Measurements from ENCODE around the gene DLX1.
"Not testable (repeated sequence)": the region's sequence is repeated elsewhere in the genome, so short reads cannot be mapped to it uniquely, and the experiment has no call there.

Gene DLX1

DNA sequence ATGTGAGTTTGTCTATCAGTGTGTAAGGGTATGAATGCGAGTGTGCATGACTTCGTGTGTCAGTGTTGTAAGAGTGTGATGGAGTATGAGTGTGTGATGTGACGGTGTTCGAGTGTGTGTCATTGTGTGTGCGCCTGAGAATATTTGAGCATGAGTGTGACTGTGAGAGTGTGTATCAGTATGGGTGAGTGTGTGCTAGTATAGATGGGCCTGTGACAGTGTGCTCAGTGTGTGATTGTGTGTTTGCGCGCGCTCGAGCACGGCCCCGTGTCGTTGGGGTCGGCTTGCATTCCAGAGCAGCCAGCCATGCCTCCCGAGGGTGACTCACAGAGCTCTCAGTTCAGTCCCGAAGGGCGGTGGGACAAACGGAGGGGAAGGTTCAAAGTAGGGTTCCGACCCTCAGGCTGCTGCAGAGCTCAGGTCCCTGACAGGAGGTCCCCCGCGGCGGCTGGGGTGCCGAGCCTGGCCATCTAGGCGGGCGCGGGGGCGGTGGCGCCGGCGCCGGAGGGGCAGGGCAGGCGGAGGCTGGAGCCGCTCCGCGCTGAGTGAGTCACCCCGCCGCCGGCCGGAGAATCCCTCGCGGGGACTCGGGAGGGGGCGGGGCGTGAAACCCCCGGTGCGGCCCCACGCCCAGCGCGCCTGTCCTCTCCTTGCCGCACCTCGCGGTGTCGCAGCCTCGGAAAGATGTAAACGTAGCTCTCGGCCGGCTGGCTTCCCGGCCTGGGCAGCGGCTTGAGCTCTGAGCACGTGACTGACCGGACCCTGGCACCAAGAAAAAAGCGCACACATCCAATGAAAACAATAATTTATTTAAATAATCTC is 13.6 kb downstream of the DLX1 start:
- DNase-seq (ENCODE audit: low read depth), result no peak

GRCh38 chr2:172099472-172100079 is 14.3 kb downstream of the DLX1 start:
- no peak for DNase-seq (ENCODE audit: low read depth)

GRCh38 chr2:172100080-172100934 is 15.0 kb downstream of the DLX1 start:
- DNase-seq (ENCODE audit: low read depth), result no peak

- DNase-seq (ENCODE audit: low read depth), result no peak
Measured at GRCh38 chr2:172100935-172101820, 15.9 kb downstream of the DLX1 start.

DNA sequence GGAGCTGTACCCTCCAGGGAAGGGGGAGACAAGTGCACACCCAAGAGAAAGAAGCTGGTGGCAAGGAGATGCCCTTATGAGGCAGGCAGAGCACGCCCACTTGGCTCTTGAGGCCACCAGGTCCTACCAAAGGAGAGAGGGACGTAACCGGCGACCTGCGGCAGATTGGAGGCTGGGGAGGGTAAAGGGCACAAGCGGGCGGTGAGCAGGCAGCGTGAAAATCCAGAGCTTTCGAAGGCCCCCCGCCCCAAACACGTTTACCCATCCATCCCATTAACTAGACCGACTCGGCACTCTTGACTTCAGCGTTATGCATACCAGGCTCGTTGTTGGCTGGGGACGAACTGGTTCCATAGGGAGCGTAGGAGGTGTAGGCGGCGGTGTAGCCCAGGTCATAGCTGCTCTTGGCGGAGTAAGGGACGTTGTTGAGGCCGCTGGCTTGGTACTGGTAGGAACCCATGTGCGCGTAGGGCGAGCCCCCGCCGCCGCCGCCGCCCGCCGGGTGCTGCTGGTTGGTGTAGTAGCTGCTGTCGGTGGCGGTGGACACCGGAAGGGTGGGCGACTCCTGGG is 16.6 kb downstream of the DLX1 start:
- no peak for DNase-seq (ENCODE audit: low read depth)

GRCh38 chr2:172102391-172103359 is 17.4 kb downstream of the DLX1 start, which contains the start of gene DLX2:
TSS of gene DLX2 (minus strand) at chr2:172102900. CDS start at chr2:172102538, 362 bp downstream.
- peak; percentile 67 for DNase-seq (ENCODE audit: low read depth)

GRCh38 chr2:172103471-172104272 is 18.4 kb downstream of the DLX1 start:
- peak; percentile 59 for DNase-seq (ENCODE audit: low read depth)

GRCh38 chr2:172105471-172106107 is 20.3 kb downstream of the DLX1 start:
- DNase-seq (ENCODE audit: low read depth), result no peak

GRCh38 chr2:172106108-172106961 is 21.0 kb downstream of the DLX1 start:
- DNase-seq (ENCODE audit: low read depth), result no peak

GRCh38 chr2:172107690-172108586 is 22.6 kb downstream of the DLX1 start:
- no peak for DNase-seq (ENCODE audit: low read depth)

DNA sequence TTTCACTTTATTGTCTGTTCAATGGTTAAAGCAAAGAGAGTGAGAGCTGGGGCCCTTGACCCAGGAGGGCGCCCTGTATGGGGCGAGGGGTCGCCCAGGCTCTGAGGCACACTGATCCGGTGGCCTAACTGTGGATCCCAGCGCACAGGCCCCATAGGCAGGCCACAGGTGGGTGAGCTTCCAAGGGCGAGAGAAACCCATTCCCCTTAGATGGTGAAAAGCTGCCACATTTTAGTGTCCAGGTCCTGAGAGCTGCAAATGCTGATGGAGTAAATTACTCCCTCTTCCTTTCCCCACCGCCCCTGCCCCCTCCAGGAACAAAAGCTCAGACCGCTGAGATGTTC is 23.3 kb downstream of the DLX1 start:
- DNase-seq (ENCODE audit: low read depth), result no peak

DNA sequence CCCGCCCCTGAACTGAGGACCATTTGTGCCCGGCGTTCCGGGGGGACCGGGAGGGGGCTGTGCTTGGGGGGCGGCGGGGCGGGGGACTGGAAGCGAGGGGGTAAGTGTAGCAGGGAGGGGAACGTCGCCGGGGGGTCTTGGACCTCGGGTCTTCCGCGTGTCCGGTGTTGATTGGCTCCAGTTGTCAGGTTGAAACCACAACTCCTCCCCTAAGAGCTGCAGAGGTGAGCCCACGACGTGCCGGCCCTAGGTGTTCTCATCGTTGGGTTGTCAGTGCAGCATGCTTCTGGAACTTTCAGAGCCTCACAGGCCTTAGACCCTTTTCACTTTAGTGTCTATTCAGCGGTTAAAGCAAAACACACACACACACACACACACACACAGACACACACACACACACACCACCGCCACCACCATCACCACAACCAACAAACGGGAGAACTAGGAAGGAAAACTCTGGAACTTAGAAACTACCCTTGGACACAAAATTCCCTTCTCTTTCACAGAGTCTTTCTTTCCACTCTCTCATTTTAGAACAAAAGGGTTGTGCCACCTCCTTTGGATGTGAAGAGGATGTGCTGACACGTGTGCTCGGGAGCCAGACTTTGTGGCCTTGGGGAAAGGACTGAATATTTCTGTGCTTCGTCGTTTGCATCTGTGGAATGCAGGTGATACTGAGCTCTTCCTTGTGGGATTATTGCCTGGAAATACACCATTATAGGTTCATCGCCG is 24.1 kb downstream of the DLX1 start:
- DNase-seq (ENCODE audit: low read depth), result no peak

DNA sequence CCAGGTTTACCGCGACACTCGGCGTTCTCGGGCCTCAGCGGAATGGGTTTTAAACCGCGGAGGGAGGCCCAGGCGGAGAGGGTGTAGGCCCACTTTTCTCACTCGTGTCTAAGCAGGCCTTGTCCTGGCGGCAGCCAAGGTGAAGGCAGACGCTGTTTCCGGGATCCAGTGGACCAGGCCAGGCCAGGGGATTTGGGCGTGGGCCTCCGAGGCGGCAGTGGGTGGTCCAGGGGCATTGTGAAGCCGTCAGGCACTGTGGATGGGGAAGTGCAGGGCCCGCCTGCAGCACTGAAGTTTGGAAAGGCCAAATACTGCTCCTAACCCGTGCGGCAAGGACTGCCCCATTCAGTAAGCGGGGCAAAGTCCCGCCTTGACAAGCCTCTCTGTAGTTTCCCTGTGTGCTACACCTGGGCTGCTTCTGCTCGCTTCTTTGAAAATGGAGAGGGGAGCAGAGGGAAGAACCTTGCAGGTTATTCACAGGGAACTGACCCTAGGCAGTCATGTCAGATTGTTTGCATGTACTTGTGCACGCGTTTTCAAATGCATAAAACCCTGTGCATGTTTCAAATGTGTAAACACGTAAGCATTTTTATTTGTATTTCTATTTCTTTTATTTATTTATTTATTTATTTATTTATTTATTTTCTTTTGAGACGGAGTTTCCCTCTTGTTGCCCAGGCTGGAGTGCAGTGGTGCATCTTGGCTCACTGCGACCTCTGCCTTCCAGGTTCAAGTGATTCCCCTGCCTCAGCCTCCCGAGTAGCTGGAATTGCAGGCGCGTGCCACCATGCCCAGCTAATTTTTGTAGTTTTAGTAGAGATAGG is 24.9 kb downstream of the DLX1 start:
- no peak for DNase-seq (ENCODE audit: low read depth)

DNA sequence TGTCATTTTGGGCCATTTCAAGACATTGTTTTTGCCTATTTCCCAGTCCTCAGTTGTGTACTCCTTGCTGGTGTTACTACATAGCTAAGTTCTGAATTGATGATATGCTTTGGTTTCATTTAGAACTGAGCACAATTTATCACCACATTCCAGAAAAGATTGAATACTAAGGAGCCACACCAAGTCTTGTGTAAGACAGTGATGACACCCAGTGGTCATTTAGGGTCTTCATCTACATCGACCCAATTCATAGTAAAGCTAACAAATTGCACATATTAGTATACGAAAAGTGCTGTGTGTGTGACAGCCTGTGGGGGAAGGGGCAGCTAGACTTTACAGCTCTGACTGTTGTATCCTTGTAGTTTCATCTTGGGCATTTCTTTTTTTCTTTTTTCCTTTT is 28.3 kb downstream of the DLX1 start:
- no peak for DNase-seq (ENCODE audit: low read depth)

GRCh38 chr2:172114176-172114575 is 28.9 kb downstream of the DLX1 start:
- not testable (repeated sequence) for DNase-seq (ENCODE audit: low read depth)
